BJ (cell line): Measurements from ENCODE around the gene CDC42EP3. TPM values are rescaled to one million over a fixed set of nuclear protein-coding genes. Genes with fewer than 3 reads are reported as not detected.

Experiments
- CTCF ChIA-PET: fragments of 350-600 bp; formaldehyde crosslinking; extraction: SDS; loops from one replicate; lab custom pipeline; 2021; ENCODE audit warnings: antibody characterized with exemption, inconsistent platforms; lab: Yijun Ruan, JAX
- POLR2A ChIA-PET: fragments of 300-600 bp; sonication (Branson Sonifier 250); formaldehyde crosslinking; extraction: SDS; loops from one replicate; lab custom pipeline; 2021; ENCODE audit warnings: antibody characterized with exemption; lab: Charles Lee
- DNase-seq: peaks from one replicate; pipeline ENCODE4 v3.0.0-alpha.2; 2011; ENCODE audit warnings: low read depth
- H3K27me3 ChIP-seq: 2 replicates; pipeline ENCODE4 v1.6.0; 2011; ENCODE audit warnings: low read length; ENCODE audit not compliant: control insufficient read depth, insufficient read depth
- H3K36me3 ChIP-seq: 2 replicates; pipeline ENCODE4 v1.5.1; 2011; ENCODE audit warnings: low read length; ENCODE audit not compliant: control insufficient read depth, insufficient read depth
- H3K4me3 ChIP-seq: 2 replicates; pipeline ENCODE4 v1.5.1; 2011; ENCODE audit warnings: low read depth, mild to moderate bottlenecking, control low read depth, low read length
- CTCF ChIP-seq: IDR thresholded peaks from 2 replicates; pipeline ENCODE4 v1.5.1; 2011; ENCODE audit warnings: low read depth, mild to moderate bottlenecking, control low read depth, inconsistent platforms, low read length, moderate library complexity; ENCODE audit not compliant: insufficient read depth
- polyA plus RNA-seq: library from polyadenylated mRNA; depleted of rRNA; stranded (reverse); fragments of >200 nt; gene quantifications from 2 replicates; pipeline ENCODE4 v1.2.3, GENCODE V29; 2011

The CDC42EP3 gene
- polyA plus RNA-seq, 1 experiment = 191 TPM

GRCh38 chr2:37601569-37601968 lies 69.9 kb downstream of the CDC42EP3 start:
- DNase-seq = no peak
- H3K36me3 ChIP-seq = no peaks in the 10 kb centered on the region
- H3K27me3 ChIP-seq = no peaks in the 10 kb centered on the region
- POLR2A ChIA-PET = no interaction called here
- no peak for TF ChIP-seq CTCF
- H3K4me3 ChIP-seq = no peak overlapping the region
- CTCF ChIA-PET = interaction anchor here (0.6 kb wide), 1 partner anchor 293 kb away, joined by 4 read pairs; no protein-coding TSS in a partner anchor

GRCh38 chr2:37600735-37601134 lies 70.7 kb downstream of the CDC42EP3 start:
- Histone ChIP-seq H3K27me3 (no peaks in the 10 kb centered on the region), H3K36me3 (no peaks in the 10 kb centered on the region), H3K4me3 (no peak overlapping the region)
- POLR2A ChIA-PET = no interaction called here
- DNase-seq = no peak
- no peak for TF ChIP-seq CTCF
- CTCF ChIA-PET = interaction anchor here (0.6 kb wide), 1 partner anchor 294 kb away, joined by 4 read pairs; no protein-coding TSS in a partner anchor

- POLR2A ChIA-PET = no interaction called here
- Histone ChIP-seq H3K27me3 (no peaks in the 10 kb centered on the region), H3K4me3 (no peak overlapping the region), H3K36me3 (no peaks in the 10 kb centered on the region)
- CTCF ChIA-PET = no interaction called here
- no peak for TF ChIP-seq CTCF
- DNase-seq = no peak
Observed at GRCh38 chr2:37599688-37600525, 71.5 kb downstream of the CDC42EP3 start.

- no peaks in the 10 kb centered on the region for H3K27me3 ChIP-seq
- ChIA-PET POLR2A (no interaction called here), CTCF (no interaction called here)
- TF ChIP-seq CTCF = no peak
- no peak overlapping the region for H3K4me3 ChIP-seq
- no peak for DNase-seq
- no peaks in the 10 kb centered on the region for H3K36me3 ChIP-seq
Observed at GRCh38 chr2:37593694-37594093, 77.7 kb downstream of the CDC42EP3 start.

GRCh38 chr2:37593024-37593423 lies 78.4 kb downstream of the CDC42EP3 start:
- CTCF ChIA-PET = interaction anchor here (0.7 to 0.8 kb wide), 2 partner anchors 14 to 48 kb away, joined by 3 read pairs; no protein-coding TSS in a partner anchor
- POLR2A ChIA-PET = no interaction called here
- Histone ChIP-seq H3K27me3 (no peaks in the 10 kb centered on the region), H3K36me3 (no peaks in the 10 kb centered on the region), H3K4me3 (no peak overlapping the region)
- no peak for DNase-seq
- TF ChIP-seq CTCF = no peak
